Measurements from ENCODE around the gene LEMD1.
"Not testable (repeated sequence)": the region's sequence is repeated elsewhere in the genome, so short reads cannot be mapped to it uniquely, and the experiment has no call there.

LEMD1 gene

DNA sequence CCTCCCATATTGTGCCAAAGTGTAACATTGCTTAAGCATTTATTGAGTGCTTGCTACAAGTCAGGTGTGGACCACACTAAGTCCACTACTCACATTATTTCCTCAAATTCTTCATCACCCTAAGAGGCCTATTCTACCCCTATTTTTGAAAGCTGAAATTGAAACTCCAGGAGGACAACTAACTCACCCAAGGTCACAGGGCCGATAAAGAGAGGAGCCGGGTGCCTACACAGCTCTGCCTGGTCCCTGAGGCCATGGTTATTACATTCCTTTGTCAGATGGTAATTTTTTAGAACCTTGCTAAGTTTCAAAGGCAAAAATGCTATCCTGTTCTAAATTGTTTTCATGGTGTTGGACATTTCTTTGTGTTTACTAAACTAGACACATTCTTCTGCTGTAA is 41.0 kb downstream of the LEMD1 start:
- DNase-seq (ENCODE audit: low read depth in 2 of 2), result no peak

DNA sequence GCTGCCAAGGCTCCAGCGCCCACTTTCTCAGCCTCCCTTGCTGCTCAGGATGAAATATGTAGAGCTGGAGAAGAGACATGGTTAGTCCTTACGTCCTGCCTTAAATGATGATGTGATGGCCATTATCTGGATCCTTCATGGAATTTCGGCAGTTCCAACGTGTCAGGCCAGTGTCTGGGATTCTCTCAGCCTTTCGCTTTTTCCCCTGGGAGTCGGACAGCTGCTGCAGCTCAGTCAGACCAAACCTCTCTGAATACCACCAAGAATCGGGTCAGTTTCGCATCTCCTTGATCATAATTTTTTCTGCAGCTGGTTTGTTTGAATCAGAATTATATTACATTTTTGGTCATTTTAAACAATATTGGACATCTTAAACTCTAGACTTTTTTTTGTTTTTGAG is 42.8 kb downstream of the LEMD1 start:
- DNase-seq (ENCODE audit: low read depth in 2 of 2), result no peak

DNA sequence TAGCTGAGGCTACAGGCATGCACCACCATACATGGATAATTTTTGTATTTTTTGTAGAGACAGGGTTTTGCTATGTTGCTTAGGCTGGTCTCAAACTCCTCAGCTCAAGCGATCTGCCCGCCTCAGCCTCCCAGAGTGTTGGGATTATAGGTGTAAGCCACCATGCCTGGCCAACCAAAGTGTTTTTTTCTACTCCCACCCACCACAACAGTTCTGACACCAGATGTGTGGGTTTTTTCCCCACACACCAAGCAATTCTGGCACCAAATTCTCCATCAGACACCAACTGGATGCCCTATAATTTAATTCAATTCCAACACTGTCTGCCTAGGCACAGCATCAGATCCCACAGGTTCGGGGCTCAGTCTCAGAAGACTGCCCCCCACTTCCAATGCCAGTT is 44.5 kb downstream of the LEMD1 start:
- DNase-seq (ENCODE audit: low read depth in 2 of 2), result no peak

DNA sequence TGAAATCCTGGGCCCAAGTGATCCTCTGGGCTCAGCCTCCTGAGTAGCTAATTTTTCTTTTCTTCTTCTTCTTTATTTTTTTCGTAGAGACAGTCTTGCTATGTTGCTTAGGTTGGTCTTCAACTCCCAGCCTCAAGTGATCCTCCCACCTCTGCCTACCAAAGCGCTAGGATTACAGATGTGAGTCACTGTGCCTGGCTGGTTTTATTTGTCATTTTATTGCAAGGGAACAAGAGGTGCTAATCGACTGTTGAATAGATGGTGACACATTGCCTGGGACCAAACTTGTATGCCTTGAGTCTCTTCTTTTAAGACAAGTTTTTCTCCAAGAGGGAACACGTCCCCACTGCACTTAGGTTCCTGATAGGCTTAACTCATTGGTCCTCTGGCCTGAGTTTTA is 45.1 kb downstream of the LEMD1 start:
- DNase-seq (ENCODE audit: low read depth in 2 of 2), result no peak

DNA sequence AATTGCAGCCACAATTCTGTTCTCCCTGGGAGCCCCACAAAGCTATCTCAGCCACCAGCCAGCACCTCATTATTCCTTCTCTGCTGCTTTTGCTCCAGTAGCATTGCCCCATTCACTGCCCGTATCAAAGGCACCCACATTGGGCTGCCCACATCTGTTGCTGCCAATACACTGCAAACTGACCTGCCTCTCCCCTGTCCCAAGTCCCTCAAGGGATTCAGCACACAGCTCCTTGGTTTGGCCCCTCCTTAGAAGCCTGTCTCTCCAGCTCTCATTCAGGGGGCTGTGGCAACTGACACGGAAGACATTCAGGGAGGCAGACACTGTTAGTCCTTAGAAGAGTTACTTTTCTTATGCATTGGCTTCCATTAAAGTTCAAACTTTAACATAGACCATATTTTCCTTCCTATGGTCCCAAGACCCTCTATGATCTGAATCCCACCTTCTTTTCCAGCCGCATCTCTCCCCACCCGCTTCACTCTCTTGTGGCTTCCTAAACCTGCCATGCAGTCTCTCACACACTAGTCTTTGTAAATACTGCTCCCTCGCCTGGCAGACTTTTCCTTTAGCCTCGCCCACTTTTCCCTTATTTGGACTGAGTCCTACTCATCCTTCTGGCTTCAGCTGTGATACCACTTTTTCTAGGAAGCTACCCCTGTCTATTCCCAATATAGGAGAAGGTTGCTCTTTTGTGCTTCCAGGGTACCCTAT is 45.9 kb downstream of the LEMD1 start:
- DNase-seq (ENCODE audit: low read depth in 2 of 2), result no peak

DNA sequence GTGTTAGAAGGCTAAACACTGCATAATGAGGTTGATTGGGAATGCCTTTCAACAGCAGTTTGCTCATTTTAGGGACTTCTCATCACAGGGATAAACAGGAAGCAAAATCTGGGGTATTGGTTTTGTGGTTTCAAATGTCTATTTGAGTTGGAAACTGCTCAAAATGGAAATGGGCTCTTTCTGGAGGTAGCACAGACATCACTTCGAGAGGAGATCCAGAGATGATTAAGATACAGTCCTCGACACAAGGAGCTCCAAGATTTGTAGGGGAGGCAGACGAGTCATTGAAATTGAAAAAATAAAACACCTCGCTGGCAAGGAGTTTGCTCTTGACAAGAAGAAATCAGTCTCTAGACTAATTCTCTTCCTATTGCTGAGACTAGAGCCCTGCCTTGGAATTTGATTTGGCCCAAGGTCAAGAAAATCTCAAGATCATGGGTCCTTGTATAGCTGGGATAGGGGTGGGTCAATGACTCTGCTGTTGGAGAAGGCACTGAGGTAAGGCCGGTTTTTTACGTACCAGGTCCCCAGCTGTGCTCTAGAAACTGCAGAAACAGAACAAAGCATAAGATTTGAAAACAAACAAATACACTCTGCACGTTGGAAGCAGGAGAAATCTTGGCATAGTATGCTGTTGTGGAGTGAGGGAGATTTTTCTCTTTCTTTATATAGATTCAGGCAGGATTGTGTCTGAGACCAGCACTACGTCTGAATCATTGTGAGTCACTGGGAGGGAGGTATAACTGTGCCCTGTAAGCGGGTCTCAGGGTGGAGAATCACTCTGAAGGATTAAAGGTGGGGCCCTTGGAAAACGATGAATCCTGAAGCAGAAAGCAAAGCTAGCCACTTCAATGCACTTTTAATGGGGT is 47.4 kb downstream of the LEMD1 start:
- no peak for DNase-seq (ENCODE audit: low read depth in 2 of 2)

DNA sequence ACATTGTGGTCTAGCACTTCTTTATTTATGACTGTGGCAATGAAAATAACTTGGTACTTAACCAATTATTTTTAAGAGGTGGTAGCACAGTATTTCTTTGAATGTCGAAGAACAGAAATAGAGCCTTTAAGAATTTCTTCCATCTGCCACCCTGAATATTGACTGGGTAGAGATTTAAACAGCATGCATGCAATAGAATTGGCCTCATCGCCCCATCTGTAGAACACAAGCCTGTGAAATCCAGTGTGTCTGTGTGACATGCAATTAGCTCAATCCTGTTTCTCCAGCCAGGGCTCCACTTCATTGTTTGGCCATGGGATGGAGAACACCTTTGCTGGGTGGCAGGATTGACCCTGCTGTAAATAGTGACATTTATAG is 48.1 kb downstream of the LEMD1 start:
- no peak for DNase-seq (ENCODE audit: low read depth in 2 of 2)

DNA sequence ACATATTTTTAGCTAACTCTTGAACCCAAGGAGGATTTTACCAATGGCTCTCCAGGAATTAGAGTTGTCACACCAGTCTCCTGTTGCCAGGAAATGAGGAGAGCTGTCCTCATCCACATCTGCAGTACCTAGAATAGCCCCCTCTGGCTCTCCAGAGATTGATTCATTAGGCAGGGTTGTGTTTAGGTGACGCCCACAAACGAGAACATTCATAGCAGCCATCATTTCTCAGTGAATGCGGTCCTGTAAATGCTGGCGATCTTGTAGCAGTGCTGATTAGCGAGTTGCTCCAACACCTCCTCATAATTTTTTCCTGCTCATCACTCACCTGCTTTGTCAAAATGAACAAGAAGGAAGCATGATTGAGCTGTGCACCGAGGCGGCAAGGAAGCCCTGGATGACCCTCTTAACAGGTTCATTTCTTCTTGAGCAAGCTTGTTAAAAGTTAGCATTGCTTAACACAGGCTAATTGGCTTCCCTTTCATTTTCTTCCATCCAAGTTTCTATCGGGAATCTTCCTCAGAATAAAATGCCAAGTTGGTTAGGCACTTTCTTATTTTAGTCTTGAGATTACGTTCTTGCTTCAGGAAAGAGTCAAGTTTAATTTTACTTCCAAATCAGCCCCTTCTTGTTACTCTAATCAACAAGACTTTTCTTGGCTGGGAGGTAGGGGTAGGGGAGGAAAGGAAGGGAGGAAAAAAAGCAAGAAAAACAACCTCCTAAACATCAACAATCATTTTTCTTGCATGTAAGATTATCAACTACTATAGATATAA is 48.6 kb downstream of the LEMD1 start:
- no peak for DNase-seq (ENCODE audit: low read depth in 2 of 2)

DNA sequence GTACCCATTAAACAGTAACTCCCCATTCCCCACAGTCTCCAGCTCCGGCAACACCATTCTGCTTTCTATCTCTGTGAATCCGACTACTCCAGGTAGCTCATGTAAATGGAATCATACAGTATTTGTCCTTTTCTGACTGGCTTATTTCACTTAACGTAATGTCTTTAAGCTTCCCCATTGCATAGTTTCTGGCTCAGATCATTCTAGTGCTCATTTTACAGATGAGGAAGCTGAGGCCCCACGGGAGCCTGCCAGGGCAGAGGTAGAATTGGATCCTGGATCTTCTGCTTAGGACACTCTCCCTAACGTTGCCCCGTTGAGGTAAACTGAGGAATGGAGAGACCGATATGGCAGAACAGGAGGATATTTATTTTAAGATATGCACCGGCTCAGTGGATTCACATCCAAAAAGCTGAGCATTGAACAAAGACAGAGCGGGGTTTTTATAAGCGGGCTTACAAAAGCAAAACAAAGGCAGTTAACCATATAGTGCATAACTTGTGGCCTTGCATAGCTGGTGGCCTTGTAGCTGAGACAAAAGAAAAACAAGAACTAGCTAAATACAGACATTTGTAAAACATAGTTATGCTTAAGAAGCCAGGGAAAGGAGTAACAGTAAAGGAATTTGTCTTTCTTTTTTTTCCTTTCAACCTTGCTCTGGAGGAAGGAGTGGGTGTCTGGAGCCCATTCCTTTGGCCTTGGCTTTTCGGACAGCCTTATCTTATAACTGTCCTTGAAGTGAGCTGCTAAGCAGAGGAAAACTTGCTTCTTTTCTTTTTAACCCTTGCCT is 49.8 kb downstream of the LEMD1 start:
- DNase-seq (ENCODE audit: low read depth in 2 of 2), result no peak

DNA sequence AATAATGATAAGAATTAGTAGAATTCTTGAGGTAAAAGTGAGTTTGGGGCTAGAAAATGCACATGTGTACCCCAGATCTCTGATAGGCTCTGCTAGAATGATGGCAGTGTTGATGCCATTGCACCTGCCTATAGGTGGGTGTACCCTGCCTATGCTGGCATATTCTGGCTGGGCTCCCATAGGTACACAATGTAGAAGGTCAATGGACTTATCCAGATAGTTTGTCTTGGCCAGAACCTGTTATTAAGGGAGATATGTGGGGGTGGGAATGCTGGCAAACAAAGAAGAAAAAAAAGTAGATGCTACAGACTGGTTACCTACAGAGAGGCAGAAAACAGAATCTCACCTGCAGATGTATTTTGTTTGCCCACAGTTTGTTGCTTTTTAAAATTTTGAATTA is 51.1 kb downstream of the LEMD1 start:
- DNase-seq (ENCODE audit: low read depth in 2 of 2), result no peak

DNA sequence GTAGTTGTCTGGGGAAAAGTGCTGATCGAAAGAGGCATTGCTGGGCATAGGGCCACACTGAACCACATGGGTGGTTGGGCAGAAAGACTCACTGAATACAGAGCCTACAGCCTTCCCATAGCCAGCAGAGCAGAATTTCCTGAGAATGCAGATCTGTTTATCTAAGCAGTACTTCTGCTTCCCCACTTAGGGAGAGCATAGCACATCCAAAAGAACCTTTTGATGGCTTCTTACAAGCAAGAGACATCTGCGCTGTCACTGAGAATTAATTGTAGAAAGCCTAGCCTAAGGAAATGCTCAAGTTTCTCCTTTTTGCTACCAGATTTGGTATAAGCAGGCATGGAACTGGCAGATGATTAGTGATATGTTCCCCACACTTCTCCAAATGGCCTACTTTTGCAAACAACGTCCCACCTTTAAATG is 52.1 kb downstream of the LEMD1 start:
- no peak for DNase-seq (ENCODE audit: low read depth in 2 of 2)

DNA sequence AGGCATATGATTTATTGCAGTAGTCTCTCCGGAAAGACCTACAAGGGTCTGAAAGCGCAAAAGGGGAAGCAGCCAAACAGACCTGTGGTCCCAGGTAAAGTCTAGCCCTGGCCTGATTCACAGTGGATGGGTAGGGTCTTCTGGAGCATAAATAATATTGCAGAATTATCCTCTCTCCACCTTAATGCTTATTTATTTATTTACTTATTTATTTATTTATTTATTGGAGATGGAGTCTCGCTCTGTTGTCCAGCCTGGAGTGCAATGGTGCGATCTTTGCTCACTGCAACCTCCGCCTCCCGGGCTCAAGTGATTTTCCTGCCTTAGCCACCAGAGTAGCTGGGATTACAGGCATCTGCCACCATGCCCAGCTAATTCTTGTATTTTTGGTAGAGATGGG is 53.4 kb downstream of the LEMD1 start:
- DNase-seq (ENCODE audit: low read depth in 2 of 2), result no peak

DNA sequence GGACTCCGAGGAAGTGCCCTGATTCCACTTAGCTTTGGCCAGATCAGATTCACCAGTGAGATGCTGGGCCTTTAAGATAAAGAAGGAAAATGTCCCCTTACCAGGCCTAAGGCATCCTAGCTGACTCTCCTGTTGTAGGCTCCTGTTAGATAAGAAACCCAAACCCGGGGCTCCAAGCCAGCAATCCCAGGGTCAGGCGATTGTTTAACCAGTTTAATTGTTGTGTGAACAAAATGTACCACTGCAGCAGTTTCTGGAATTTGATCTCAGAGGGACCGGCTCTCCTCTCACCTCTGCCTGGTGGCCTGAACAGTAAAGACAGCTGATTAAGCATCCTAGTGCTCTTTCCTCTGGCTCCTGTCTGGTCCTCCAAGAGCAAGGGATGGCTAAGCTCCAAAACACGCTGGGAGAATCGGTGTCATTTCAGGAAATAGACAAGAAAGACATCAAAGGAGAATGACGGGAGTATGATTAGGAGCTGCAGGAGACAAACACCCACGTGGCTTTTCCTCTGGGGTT is 55.9 kb downstream of the LEMD1 start:
- DNase-seq (ENCODE audit: low read depth in 2 of 2), result no peak

DNA sequence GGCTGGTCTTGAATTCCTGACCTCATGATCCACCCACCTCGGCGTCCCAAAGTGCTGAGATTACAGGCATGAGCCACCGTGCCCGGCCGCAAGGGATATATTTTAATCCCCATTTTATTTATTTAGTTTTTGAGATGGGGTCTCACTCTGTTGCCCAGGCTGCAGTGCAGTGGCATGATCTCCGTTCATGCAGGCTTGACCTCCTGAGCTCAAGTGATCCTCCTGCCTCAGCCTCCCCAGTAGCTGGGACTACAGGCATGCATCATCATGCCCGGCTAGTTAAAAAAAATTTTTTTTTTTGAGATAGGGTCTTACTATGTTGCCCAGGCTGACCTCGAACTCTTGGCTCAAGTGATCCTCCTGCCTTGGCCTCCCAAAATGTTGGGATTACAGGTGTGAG is 56.8 kb downstream of the LEMD1 start:
- DNase-seq (ENCODE audit: low read depth in 2 of 2), result not testable (repeated sequence)

DNA sequence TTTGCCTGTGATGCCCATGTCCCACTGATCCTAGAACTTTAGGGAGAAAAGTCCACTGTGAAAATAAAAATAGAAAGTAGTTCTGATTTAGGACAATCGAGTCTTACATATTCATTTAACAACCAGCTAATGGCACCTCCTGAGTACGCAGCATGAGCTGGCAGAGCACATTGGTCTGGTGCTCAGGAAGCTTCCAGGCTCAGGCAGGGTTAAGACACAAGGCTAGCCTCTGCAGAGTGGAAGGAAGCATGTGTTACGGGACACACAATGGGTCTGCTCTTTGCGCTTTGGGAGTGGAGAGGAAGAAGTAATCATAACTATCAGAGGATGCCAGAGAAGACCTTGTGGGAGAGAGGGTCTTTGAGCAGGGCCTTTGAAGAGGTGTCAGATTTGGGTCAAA is 61.0 kb downstream of the LEMD1 start:
- no peak for DNase-seq (ENCODE audit: low read depth in 2 of 2)

DNA sequence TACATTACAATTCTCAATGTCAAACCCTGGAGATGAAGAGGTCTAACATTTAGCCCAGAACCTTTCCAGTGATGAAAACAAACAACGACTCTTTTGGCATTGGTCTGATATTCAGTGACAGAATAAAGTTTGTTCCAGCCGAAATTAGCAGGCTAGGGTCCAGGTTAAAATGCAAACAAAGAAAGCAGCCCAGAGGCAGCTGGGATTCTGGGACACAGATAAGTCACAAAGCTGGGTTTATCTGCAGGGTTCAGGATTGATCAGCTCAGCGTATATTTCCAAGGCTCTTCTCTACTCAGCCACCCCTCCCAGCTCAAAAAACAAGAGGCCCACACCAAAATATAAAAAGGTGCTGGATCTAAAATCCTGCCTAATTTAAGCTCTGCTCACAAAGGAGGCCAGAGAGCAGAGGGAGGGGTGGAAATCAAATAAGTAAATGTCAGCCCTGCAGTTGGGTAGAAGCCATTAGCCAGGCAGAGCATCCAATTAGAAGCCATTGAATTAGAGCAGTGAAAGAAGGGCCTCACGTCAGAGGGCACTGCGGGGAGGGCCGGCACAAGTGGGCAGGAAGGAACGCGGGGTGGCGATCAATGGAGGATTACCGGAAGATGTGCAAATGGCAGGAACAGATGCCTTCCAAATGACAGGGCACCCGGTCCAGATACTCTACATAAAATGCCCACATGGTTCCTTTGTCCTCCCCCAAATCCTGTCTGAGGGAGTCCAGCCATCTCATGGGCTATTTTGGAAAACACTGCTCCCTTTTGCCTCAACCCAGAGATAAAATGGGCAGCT is 61.9 kb downstream of the LEMD1 start:
- DNase-seq (ENCODE audit: low read depth in 2 of 2), result no peak

DNA sequence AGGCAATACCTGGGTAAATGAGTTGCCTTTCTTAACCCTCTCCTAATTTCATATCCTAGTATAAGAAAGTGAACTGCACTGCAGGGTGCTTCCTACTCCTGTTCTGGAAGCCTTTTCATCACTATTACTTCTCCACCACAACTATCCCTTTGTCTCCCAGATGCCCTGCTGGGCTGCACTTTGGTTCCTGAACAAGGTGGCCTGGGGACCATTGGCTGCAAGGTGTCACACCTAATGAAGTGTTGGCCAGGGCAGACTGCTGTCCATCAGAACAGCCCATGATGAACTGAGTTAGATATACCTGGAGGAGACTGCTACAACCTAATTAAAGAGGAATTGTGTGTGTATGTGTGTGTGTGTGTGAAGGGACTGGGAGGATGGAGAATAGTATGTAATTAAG is 63.3 kb downstream of the LEMD1 start:
- no peak for DNase-seq (ENCODE audit: low read depth in 2 of 2)

DNA sequence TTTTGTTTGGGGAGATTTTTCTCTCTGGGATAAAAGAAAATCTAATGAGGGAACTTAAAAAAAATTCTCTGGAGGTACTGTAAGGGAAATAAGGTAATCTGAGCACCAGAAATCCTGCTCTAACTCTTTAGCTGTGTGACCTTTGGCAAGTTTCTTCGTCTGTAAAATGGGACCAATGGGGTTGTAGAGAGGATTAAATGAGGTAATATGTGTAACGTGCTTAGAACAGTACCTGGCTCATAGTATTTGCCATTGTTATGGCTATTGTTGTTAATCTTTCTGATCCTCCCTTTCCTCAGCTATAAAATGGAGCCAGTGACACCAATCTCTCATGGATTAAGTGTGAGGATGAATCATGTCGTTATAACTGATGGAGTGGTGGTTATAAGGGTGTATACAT is 64.3 kb downstream of the LEMD1 start:
- no peak for DNase-seq (ENCODE audit: low read depth in 2 of 2)

DNA sequence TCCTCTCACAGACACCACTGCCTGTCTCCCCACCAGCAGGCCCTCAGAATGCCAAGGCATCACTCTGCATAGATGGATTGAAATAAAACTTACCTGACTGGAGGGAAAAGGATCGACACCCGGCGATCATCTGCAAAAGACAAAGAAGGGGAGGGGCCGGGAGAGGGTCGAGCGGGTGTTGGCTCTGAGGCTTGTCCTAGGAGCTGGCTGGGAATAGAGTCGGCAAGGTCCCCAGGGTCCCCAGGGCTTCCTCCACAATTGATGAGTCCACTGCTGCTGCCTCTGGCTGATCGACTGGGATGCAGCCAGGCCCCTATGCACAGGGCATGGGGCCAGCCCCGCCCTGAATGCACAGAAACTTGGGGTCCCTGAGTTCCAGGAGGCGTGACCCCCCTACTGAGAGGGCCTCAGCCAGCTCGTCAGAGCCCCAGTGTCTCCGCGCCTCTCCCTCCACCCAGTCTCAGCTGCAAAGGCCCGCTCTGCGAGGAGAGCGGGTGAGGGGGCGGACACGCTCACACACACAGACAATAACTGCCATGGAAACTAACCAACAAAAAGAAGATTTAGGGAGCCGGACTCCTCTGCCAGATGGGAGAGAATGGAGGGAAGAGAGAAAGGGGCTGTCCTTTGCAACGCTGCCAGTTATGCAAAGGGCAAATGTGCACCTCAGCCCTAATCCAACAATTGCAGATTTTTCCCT is 65.3 kb downstream of the LEMD1 start, which contains the start of gene KLHDC8A:
TSS of gene KLHDC8A (minus strand) at position 483 of the 700 bp plus-strand sequence. CDS start 13,318 bp downstream, outside the sequence.
- DNase-seq (ENCODE audit: low read depth in 2 of 2), result no peak

DNA sequence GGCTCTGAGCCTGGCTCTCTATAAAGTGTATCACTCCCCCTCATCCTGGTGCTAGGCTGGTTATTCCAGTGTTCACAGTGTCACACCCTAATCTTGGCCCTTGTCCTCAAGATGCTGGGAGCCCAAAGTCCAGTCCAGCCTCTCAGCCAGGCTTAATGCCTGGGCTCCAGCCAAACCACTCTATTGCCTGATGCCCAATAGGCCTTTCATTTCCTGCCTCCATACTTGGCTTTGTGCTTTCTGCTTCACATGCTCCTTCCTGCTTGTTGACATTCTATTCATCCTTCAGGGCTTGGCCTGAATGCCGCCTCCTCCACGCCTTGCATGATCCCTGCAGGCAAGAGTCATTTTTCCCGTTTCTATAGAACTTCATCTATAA is 66.8 kb downstream of the LEMD1 start:
- no peak for DNase-seq (ENCODE audit: low read depth in 2 of 2)

All from stimulated activated CD4-positive, alpha-beta T cell treated with anti-CD3 and anti-CD28 coated beads, Interleukin-12 subunit alpha, Interleukin-12 subunit beta, amount 100 ng/mL, for 24 hours (primary cell).